A673 (cell line): ENCODE data around the gene CFAP97D1. TPM values are rescaled to one million over a fixed set of nuclear protein-coding genes. Genes with fewer than 3 reads are reported as not detected.

Experiments used
- BruUV-seq: library from RNA; stranded (reverse); fragments of 400-500 nt; replicated peaks from 2 replicates; lab custom pipeline; 2021; lab: Mats Ljungman, UMichigan
- CTCF ChIA-PET: fragments of 300-600 bp; sonication (Branson Sonifier 250); formaldehyde crosslinking; loops from one replicate; lab custom pipeline; 2022; ENCODE audit warnings: antibody characterized with exemption; lab: Charles Lee
- POLR2A ChIA-PET: fragments of 300-600 bp; sonication (Branson Sonifier 250); formaldehyde crosslinking; loops from one replicate; lab custom pipeline; 2022; ENCODE audit warnings: antibody characterized with exemption; ENCODE audit not compliant: low non-redundant PET; lab: Charles Lee
- DNase-seq: peaks from one replicate; pipeline ENCODE4 v3.0.0-alpha.2; 2015; ENCODE audit warnings: low spot score
- H3K27ac ChIP-seq: fragments of 200-600 bp; sonication (generic); 2 replicates; pipeline ENCODE4 v1.5.1; 2016; ENCODE audit warnings: mixed run types, low read depth, mild to moderate bottlenecking, mixed read lengths, antibody characterized with exemption, low read length; ENCODE audit not compliant: poor library complexity, severe bottlenecking
- H3K27me3 ChIP-seq: fragments of 200-600 bp; sonication (generic); replicated peaks from 2 replicates; pipeline ENCODE4 v1.6.1; 2017; ENCODE audit warnings: mixed run types, low read depth, mild to moderate bottlenecking, mixed read lengths, antibody characterized with exemption, low read length; ENCODE audit not compliant: insufficient read depth, poor library complexity
- H3K36me3 ChIP-seq: fragments of 200-600 bp; sonication (generic); 2 replicates; pipeline ENCODE4 v1.6.1; 2016; ENCODE audit warnings: mixed run types, mild to moderate bottlenecking, mixed read lengths, antibody characterized with exemption, low read length; ENCODE audit not compliant: insufficient read depth, poor library complexity, severe bottlenecking
- H3K4me1 ChIP-seq: fragments of 200-600 bp; sonication (generic); 2 replicates; pipeline ENCODE4 v1.6.1; 2017; ENCODE audit warnings: mixed run types, mild to moderate bottlenecking, mixed read lengths, antibody characterized with exemption, low read length; ENCODE audit not compliant: insufficient read depth, poor library complexity, severe bottlenecking
- H3K4me3 ChIP-seq: fragments of 200-600 bp; sonication (generic); 2 replicates; pipeline ENCODE4 v1.5.1; 2016; ENCODE audit warnings: low read depth, mixed run types, mild to moderate bottlenecking, mixed read lengths, low read length; ENCODE audit not compliant: poor library complexity, severe bottlenecking
- H3K9me3 ChIP-seq: fragments of 200-600 bp; sonication (generic); 2 replicates; pipeline ENCODE4 v1.6.1; 2016; ENCODE audit warnings: mixed run types, low read depth, mild to moderate bottlenecking, mixed read lengths, antibody characterized with exemption, low read length; ENCODE audit not compliant: poor library complexity, severe bottlenecking
- CTCF ChIP-seq: fragments of 300-800, 200-600 bp; sonication (generic); conservative IDR thresholded peaks from 2 replicates; pipeline ENCODE4 v1.5.1; 2017; ENCODE audit warnings: low read depth, mild to moderate bottlenecking, antibody characterized with exemption, low read length, moderate library complexity, mixed read lengths
- EZH2 ChIP-seq: fragments of 200-600 bp; sonication (generic); IDR thresholded peaks from 2 replicates; pipeline ENCODE4 v1.6.1; 2017; ENCODE audit warnings: borderline replicate concordance, low read depth, mild to moderate bottlenecking, mixed read lengths, antibody characterized with exemption, low read length; ENCODE audit not compliant: poor library complexity, severe bottlenecking
- intact Hi-C: fragments of 100-400 bp; cut with micrococcal nuclease; formaldehyde crosslinking; loops from one replicate; pipeline ENCODE4 v1.10.0; 2022; ENCODE audit not compliant: unreplicated experiment
- total RNA-seq: library from RNA; stranded (reverse); gene quantifications from 2 replicates; pipeline ENCODE4 v1.2.3, GENCODE V29; 2021

The CFAP97D1 gene
- total RNA-seq, 1 experiment from 2014 or later, result not detected

- ChIA-PET CTCF (no interaction called here), POLR2A (no interaction called here)
- no peak for TF ChIP-seq EZH2
- no peak for TF ChIP-seq CTCF
- Histone ChIP-seq H3K9me3 (no peaks in the 10 kb centered on the region), H3K4me3 (no peak overlapping the region), H3K4me1 (no peaks in the 10 kb centered on the region), H3K27me3 (no peaks in the 10 kb centered on the region), H3K36me3 (no peaks in the 10 kb centered on the region), H3K27ac (no peak overlapping the region)
- intact Hi-C loops, result no loop called here
- DNase-seq, result no peak
- BruUV-seq, result no TSS peak
Observed at GRCh38 chr17:43758086-43758485, 22.1 kb upstream of the CFAP97D1 start.

GRCh38 chr17:43758497-43759174, 21.6 kb upstream of the CFAP97D1 start, which contains the start of gene SOST:
Gene SOST (minus strand): TSS chr17:43758791. CDS start chr17:43758741, 50 bp downstream.
- POLR2A ChIA-PET, result no interaction called here
- BruUV-seq, result no TSS peak
- intact Hi-C loops, result no loop called here

GRCh38 chr17:43759836-43760235, 20.4 kb upstream of the CFAP97D1 start:
- no peak for TF ChIP-seq EZH2
- no peak for TF ChIP-seq CTCF
- POLR2A ChIA-PET, result no interaction called here

More at GRCh38 chr17:43758497-43759174, 21.6 kb upstream of the CFAP97D1 start, which contains the start of gene SOST:
- Histone ChIP-seq H3K36me3 (no peaks in the 10 kb centered on the region), H3K4me3 (no peak within 1 kb of the TSS), H3K27me3 (no peaks in the 10 kb centered on the region), H3K9me3 (no peaks in the 10 kb centered on the region), H3K27ac (no peak within 1 kb of the TSS), H3K4me1 (no peaks in the 10 kb centered on the region)
- no peak for TF ChIP-seq EZH2
- no peak for TF ChIP-seq CTCF
- CTCF ChIA-PET, result no interaction called here
- no peak for DNase-seq

More at GRCh38 chr17:43759836-43760235, 20.4 kb upstream of the CFAP97D1 start:
- intact Hi-C loops, result loop anchor here (1.0 to 2.0 kb wide), 2 partner anchors 66 to 183 kb away; no protein-coding TSS in a partner anchor
- no peaks in the 10 kb centered on the region for H3K9me3 ChIP-seq
- no TSS peak for BruUV-seq
- H3K36me3 ChIP-seq, result no peaks in the 10 kb centered on the region
- DNase-seq, result no peak
- H3K4me1 ChIP-seq, result no peaks in the 10 kb centered on the region
- CTCF ChIA-PET, result interaction anchor here (1.2 kb wide), 1 partner anchor 60 kb away, joined by 3 read pairs; no protein-coding TSS in a partner anchor
- H3K4me3 ChIP-seq, result no peak overlapping the region
- H3K27me3 ChIP-seq, result no peaks in the 10 kb centered on the region
- no peak overlapping the region for H3K27ac ChIP-seq
